ENCODE measurements around the gene SIDT2.

The SIDT2 gene

GRCh38 chr11:117220999-117221774 is 42.6 kb downstream of the SIDT2 start:
- DNase-seq (ENCODE audit: low spot score) (no peak), FAIRE-seq (no peak)

- DNase-seq (ENCODE audit: low spot score) = no peak
- no peak for FAIRE-seq
Observed at GRCh38 chr11:117221775-117222517, 43.4 kb downstream of the SIDT2 start.

DNA sequence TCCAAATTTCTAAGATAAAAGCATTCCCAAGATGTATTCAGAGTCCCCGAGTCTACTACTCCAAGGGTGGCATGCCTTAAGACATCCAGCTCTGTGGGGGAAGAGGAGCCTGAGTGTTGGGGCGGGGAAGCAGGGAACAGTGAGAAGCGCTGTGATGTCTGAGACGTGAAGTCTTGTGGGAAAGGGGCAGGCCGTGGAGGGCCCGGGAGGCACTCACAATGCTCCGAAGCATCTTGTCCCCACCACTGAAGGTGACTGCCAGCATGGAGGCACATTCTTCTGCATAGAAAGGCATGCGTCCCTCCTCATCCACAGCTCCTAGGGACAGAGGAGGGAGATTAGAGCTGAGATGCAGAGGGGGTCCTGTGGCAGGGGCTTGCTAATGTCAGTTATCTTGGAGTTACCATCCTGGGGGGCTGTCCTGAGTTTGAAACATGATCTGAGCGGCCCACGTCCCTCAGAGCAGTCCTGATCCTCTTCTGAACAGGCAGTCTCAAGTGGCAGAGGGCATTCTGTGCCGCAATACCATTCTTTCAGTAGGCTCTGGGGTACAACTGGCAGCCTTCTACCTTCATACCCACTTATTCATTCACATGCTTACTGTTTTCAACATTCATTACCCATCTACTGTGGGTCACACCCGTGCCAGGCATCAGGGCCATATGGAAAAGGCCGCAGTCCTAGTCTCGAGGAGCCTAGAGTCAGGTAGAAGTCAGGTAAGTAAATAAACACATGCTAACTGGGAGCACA is 44.6 kb downstream of the SIDT2 start:
- FAIRE-seq (no peak), DNase-seq (ENCODE audit: low spot score) (no peak)

DNA sequence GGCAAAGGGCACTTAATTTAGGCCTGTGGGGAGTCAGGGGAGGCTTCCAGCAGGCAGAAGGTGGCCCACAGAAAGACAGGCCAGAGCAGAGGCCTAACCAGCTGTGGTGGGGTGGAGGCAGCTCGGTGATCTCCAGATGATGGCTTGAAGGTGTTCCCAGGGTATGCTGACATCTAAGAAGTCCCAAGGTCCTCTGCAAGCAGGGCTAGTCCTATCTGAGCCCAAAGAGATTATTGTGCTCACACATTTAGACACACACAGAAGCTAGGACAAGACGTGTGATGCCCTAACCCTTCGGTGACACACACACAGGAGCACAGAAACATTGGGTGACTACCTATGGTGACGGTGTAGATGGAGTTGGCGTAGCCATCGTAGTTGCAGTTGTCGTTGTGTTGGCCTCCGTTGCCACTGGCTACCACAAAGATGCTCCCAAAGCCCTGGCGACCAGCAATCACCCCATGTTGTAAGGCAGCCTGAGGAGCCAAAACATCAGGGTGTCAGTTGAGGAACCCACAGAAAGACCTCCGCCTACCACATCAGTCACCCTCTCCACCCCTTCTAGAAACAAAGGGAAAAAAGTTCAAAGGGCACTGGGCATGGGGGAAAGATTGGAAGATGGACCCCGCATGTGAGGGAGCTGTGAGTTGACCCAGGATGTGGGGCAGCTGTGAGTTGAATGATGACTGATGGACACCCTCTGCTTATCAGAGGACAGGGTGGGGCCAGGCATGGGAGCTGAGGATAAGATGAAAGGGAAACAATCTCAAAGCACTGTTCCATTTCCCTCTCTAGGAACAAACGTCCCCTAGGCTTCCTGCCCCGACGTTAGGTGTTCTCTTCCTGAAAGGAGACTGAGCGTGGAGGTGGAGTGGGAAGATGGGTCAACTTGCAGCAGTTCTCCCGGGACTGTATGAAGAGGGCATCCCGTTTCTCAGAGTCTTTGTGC is 45.5 kb downstream of the SIDT2 start:
- FAIRE-seq = no peak
- no peak for DNase-seq (ENCODE audit: low spot score)

GRCh38 chr11:117225553-117226170 is 47.1 kb downstream of the SIDT2 start:
- no peak for FAIRE-seq

DNA sequence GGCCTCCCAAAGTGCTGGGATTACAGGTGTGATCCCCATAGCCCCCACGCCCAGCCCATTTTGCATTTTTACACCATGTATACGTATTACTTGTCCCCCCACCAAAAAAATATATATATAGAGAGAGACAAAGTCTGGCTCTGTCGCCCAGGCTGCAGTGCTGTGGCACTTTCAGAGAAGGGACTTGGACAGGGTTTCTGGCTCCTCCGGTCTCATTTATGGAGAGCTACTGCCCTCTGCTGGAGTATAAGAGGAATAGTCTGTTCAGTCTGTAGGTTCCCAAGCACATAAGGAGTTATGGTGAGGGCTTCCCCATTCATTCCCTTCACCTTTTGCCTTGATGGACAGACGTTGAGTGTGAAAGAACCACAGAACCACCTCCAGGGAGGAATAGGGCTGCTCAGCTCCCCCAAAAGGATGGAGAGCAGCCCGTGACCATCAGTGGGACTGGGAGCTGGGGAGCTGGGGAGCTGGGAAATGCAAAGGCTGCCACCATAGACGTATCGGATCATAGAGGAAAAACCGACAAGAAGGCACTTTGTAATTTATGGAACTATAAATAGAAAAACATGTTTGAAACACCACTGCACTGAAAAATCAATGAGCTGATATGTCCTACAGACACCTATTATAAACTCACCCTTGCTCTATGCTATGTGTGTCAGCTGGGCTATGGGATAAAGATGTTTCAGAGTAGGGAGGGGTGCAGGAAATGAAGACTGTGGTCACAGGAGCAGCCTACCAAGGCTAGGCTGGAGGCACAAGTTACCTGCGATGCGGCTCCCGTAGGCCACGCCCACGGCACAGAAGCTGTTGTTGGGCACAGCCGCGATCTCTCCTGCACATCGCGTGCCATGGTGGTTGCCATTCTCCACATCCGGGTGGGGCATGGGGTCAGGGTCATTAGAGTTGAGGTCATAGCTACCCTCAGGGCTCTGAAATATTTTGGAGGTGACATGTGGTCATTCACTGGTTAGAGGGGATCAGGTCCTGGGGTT is 48.1 kb downstream of the SIDT2 start:
- peak; percentile 56 for DNase-seq (ENCODE audit: low spot score)
- FAIRE-seq = no peak

More at GRCh38 chr11:117225553-117226170, 47.1 kb downstream of the SIDT2 start:
- no peak for DNase-seq (ENCODE audit: low spot score)

GRCh38 chr11:117228091-117228490 is 49.5 kb downstream of the SIDT2 start:
- no peak for FAIRE-seq

DNA sequence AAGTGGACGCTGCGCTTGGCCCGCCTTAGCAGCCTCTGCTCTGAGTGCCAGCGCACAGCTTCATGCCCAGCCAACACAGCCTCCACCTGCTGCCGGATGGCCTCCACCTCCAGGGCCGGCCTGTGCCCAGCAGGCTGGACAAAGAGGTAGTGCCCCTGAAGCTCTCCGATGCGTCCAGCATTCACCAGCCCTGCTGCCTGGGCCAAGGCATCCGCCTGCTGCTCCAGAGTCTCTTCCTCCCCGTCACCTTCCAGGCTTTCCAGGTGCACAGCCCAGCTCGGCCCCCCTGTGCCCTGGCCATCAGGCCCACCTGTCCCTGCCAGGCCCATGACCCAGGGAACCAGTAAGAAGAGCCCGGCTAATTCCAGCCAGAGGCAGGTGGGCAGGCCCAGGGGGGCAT is 50.9 kb downstream of the SIDT2 start:
- FAIRE-seq (no peak), DNase-seq (ENCODE audit: low spot score) (no peak)

More at GRCh38 chr11:117228091-117228490, 49.5 kb downstream of the SIDT2 start:
- DNase-seq (ENCODE audit: low spot score) = no peak

DNA sequence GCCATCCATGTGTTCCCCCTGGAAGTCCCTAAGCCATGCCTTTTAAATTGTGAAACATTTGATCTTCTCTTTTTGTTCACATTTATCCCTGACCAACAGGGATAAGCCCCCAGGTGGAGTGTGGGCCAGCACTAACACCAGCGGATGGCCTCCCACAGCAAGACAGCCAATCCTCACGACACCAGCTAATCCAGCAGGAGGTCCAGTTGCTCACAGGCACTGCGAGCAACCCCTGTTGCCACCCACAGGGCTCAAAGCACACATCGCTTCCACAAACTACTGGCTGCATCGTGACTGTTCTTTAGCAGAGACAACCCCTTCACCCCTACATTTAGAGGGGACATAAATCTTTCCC is 51.4 kb downstream of the SIDT2 start:
- no peak for FAIRE-seq

DNA sequence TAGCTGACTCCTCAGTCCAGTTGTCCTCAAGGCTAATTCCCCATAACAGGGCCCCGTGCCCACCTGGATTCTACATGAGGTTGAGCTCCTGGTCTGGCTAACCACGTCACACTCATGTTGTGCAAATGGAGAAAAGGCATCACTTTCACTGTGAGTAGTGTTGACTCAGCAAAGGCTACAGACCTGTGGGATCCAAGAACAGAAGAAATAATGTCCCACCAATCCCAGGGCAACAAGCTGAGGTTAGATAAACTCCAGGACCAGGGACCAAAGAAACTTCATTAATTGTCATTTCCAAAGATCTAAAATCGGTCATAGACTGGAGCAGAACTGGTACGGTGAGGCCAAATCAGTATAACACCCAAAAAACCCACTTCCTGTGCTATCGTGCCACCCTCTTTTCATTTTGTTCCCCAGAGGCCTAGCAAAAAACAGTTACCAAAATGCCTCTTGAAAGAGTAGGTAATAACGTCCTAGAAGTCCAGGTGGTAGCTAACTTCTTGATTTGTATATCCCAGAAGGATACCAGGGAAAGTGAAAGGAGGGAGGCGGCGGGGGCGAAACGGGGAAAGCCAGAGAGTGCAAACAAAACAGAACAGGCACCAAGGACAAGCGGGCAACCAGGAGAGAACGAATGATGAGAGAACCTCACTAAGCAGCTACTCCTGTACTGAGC is 51.9 kb downstream of the SIDT2 start:
- no peak for DNase-seq (ENCODE audit: low spot score)
- FAIRE-seq = no peak

More for the DNA sequence above, 51.4 kb downstream of the SIDT2 start:
- DNase-seq (ENCODE audit: low spot score) = no peak

DNA sequence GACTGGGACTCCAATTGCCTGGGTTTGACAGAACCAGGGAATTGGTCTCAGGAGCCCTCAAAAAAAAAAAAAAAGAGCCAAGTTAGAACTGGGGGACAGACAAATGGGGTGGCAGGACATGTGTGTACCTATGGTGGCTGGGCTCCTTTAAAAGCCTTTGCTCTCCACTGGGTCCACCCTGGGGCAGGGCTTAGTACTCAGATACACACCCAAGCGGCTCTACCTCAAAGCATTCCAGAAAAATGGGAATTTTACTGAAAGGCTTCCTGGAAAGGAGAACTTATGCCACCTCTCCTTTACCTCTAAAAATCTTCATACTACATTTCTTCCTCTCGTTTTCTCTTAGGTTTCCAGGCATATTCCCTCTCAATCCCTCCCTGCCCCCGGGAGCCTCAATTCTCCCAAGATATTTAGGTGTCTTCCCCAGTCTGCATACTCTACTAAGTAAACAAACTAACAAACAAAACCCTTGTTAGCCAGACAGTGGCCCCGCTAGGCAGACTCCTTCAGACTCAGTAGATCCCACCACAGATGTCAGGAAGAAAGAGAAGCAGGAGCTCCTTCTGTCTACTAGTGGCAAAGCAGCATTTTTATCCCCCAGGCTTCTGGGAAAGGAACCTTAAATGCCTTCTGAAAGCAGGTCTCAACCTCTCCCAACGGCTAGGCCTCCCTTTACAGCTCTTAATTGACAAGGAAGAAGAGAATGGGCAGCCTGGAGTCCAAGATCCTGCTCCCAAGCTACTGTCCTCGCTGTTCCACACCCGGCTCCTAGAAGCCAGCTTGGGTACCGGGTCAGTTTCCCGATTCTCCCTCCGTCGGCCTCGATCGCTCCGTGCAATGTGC is 52.7 kb downstream of the SIDT2 start:
- DNase-seq (ENCODE audit: low spot score) (no peak), FAIRE-seq (no peak)

DNA sequence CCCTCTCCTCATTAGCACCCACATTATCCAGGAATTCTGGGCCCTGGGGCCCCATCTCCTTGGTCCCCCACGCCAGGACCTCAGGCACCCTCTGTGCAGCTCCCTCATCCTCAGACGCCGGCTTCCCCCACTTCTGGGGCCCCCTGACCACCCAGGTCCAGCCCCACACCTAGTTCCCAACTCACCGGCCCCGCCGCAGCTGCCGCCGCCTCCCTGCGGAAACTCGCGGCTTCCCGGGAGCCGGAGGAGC is 53.2 kb downstream of the SIDT2 start, which contains the start of gene PCSK7:
Gene PCSK7 (minus strand): TSS at position 232 of the 250 bp plus-strand sequence. CDS start 2,229 bp downstream, outside the sequence.
- DNase-seq (ENCODE audit: low spot score) (no peak), FAIRE-seq (no peak)

GRCh38 chr11:117232092-117232878 is 53.7 kb downstream of the SIDT2 start, which contains the start of gene RNF214:
TSS of gene RNF214 (plus strand) at chr11:117232671. CDS start at chr11:117234273, 1,602 bp downstream.
- DNase-seq (ENCODE audit: low spot score) (peak; percentile 93), FAIRE-seq (no peak)

- DNase-seq (ENCODE audit: low spot score) = peak; percentile 17
- FAIRE-seq = no peak
Observed at GRCh38 chr11:117232911-117233409, 54.4 kb downstream of the SIDT2 start.

- no peak for FAIRE-seq
- no peak for DNase-seq (ENCODE audit: low spot score)
Observed at GRCh38 chr11:117238221-117238620, 59.7 kb downstream of the SIDT2 start.

DNA sequence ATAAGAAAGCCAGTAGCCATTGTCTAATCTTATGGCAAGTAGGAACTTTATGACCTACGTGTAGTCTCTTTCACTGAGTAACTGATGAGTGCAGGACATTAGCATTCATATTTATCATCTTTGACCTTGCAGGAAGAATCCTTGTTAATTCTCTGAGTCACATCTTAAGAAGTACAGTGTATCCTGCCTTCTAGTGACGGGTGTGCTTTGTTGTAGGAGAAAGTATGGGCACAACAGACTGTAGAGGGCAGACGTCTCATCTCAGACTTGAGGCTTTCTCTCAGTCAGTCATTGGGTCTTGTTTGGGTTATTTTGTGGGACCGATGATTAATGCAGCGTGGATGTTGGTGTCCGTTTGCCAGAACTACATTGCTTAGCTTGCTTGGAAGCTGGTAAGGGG is 60.8 kb downstream of the SIDT2 start:
- DNase-seq (ENCODE audit: low spot score) = no peak
- no peak for FAIRE-seq

Data from urothelium cell line (cell line).